Measurements from ENCODE around the gene CHPT1. TPM values are rescaled to one million over a fixed set of nuclear protein-coding genes. Genes with fewer than 3 reads are reported as not detected.

Gene CHPT1
- total RNA-seq, 4 donors from 2014 or later, result 47.3 to 130 (median 49.6) TPM

DNA sequence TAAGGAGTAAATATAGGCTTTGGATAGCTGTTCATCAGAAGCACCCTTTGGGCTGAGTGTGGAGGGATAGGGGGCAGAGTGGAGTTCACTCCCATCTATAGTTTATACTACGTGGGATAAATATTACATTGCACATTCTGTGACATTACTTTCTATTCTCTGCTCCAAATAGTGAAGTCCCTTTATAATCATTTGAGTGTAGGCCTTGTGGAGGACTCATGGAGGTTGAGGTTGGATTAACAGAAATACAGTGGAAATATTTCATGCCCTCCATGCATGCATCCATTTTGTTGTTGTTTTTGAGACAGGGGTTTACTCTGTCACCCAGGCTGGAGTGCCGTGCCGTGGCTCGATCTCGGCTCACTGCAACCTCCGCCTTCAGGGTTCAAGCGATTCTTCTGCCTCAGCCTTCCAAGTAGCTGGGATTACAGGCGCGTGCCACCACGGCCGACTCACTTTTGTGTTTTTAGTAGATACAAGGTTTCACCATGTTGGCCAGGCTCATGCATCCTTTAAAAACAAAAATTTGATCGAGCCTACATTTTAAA is 1.4 kb downstream of the CHPT1 start:
- WGBS, 2 donors (ENCODE audit: low coverage in 1 of 2), result 79% methylated on average over 9 of the region's 12 CpGs; no CpG with 5 or more reads in 1 of the 2 donors
- TF ChIP-seq, protein P1, sequence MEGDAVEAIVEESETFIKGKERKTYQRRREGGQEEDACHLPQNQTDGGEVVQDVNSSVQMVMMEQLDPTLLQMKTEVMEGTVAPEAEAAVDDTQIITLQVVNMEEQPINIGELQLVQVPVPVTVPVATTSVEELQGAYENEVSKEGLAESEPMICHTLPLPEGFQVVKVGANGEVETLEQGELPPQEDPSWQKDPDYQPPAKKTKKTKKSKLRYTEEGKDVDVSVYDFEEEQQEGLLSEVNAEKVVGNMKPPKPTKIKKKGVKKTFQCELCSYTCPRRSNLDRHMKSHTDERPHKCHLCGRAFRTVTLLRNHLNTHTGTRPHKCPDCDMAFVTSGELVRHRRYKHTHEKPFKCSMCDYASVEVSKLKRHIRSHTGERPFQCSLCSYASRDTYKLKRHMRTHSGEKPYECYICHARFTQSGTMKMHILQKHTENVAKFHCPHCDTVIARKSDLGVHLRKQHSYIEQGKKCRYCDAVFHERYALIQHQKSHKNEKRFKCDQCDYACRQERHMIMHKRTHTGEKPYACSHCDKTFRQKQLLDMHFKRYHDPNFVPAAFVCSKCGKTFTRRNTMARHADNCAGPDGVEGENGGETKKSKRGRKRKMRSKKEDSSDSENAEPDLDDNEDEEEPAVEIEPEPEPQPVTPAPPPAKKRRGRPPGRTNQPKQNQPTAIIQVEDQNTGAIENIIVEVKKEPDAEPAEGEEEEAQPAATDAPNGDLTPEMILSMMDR (IDR thresholded peaks at IDR 0.05), result peak in 1 of 4 experiments; percentile 33
- TF ChIP-seq POLR2AphosphoS5 (IDR thresholded peaks at IDR 0.05), result no peak
- no peak for ATAC-seq
- Histone ChIP-seq H3K9me3 (no peaks in the 10 kb centered on the region), H3K27me3 (no peaks in the 10 kb centered on the region), H3K27ac (peak overlapping the region; percentile 77 to 97 (median 96)), H3K4me3 (peak overlapping the region; percentile 74 to 75), H3K36me3 (no peaks in the 10 kb centered on the region), H3K4me1 (peaks cover 6 to 70% (median 30%) of the 10 kb centered on the region in 3 donors)

DNA sequence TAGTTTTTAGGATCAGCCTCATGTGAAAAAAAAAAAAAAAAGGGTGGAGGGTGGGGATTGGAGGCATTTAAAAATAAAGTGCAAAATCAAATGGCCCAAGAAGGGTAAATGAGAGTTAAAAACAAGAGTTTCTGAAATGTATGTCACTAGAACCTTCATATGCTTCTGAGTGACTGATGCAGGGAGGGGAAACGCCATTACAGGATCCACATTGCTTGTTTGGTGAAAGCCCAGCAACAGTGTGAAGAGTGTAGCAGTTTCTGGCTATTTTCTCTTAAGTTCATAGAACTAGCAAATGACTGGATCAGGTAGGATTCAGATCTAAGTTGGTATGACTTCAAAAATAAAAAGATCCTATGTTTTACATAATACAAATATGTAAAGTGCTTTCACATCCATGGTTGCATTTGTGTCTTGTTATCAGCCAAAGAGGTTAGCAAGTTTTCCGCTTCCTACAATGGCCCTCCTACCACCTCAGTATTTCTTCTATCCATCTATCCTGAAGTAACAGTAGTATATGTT is 2.9 kb downstream of the CHPT1 start:
- TF ChIP-seq, protein P1 (IDR thresholded peaks at IDR 0.05), result no peak
- TF ChIP-seq POLR2AphosphoS5 (IDR thresholded peaks at IDR 0.05), result no peak
- 87 to 93% methylated on average over 2 of the region's 2 CpGs for WGBS, 2 donors (ENCODE audit: low coverage in 1 of 2)
- ATAC-seq, result no peak
- Histone ChIP-seq H3K4me3 (peak overlapping the region in 1 of 2 donors; percentile 75), H3K9me3 (no peaks in the 10 kb centered on the region), H3K4me1 (peaks cover 6 to 69% (median 30%) of the 10 kb centered on the region in 3 donors), H3K36me3 (no peaks in the 10 kb centered on the region), H3K27me3 (no peaks in the 10 kb centered on the region), H3K27ac (peak overlapping the region in 3 of 4 donors; percentile 12 to 96 (median 49))

DNA sequence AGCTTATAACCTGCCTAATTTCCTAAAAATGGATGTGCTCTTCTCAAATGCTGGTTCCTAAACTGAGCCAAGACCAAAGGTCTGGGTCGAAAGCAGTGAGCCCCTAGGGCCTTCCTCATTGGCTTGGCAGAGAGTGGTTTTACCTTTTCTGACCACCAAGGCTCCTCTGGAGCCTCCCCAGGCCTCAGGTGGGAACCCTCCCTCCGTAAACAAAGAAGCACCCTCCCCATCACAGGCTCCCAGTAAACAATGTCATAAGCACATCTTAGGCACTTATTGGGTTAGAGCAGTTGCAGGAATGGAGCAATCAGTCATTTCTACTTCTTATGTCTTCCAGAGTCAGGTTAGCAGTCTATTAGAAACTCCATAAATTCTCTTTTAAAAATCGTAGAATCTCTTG is 6.0 kb downstream of the CHPT1 start:
- Histone ChIP-seq H3K4me3 (no peak overlapping the region), H3K4me1 (peaks cover 0 to 75% (median 23%) of the 10 kb centered on the region in 3 donors)

DNA sequence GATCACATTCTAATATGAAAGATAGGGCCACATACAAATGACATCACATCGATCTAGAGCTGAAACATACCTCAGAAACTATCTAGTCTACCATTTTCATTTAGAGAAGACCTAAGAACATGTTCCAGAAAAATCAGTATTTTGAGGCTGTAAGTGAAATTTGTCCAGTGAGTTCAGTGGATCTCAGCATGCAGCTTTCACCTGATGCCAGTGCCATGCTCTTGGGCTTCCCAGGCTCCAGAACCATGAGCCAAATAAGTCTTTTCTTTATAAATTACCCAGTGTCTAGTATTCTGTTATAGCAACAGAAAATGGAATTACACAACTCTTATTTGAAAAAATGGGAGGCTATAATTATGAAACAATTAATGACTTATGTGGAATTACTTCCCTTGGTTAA is 9.0 kb downstream of the CHPT1 start:
- ATAC-seq, result no peak
- WGBS, 2 donors (ENCODE audit: low coverage in 1 of 2), result 95% methylated on average over 1 of the region's 1 CpG; no CpG with 5 or more reads in 1 of the 2 donors
- H3K9me3 ChIP-seq, result no peaks in the 10 kb centered on the region
- H3K27ac ChIP-seq, result no peak overlapping the region
- no peak for TF ChIP-seq EP300 (IDR thresholded peaks at IDR 0.05)
- TF ChIP-seq POLR2A (IDR thresholded peaks at IDR 0.05), result no peak
- H3K27me3 ChIP-seq, result no peaks in the 10 kb centered on the region
- H3K4me1 ChIP-seq, result peaks cover 0 to 61% (median 12%) of the 10 kb centered on the region in 3 donors
- H3K36me3 ChIP-seq, result no peaks in the 10 kb centered on the region
- H3K4me3 ChIP-seq, result no peak overlapping the region

More for the DNA sequence above, 6.0 kb downstream of the CHPT1 start:
- Histone ChIP-seq H3K36me3 (no peaks in the 10 kb centered on the region), H3K27me3 (no peaks in the 10 kb centered on the region), H3K27ac (no peak overlapping the region), H3K9me3 (no peaks in the 10 kb centered on the region)
- WGBS, 2 donors (ENCODE audit: low coverage in 1 of 2), result 81 to 85% methylated on average over 2 to 3 of the region's 3 CpGs
- ATAC-seq, result no peak
- TF ChIP-seq POLR2AphosphoS5 (IDR thresholded peaks at IDR 0.05) (no peak), EP300 (IDR thresholded peaks at IDR 0.05) (no peak), POLR2A (IDR thresholded peaks at IDR 0.05) (no peak)
- TF ChIP-seq, protein P1 (IDR thresholded peaks at IDR 0.05), result no peak

DNA sequence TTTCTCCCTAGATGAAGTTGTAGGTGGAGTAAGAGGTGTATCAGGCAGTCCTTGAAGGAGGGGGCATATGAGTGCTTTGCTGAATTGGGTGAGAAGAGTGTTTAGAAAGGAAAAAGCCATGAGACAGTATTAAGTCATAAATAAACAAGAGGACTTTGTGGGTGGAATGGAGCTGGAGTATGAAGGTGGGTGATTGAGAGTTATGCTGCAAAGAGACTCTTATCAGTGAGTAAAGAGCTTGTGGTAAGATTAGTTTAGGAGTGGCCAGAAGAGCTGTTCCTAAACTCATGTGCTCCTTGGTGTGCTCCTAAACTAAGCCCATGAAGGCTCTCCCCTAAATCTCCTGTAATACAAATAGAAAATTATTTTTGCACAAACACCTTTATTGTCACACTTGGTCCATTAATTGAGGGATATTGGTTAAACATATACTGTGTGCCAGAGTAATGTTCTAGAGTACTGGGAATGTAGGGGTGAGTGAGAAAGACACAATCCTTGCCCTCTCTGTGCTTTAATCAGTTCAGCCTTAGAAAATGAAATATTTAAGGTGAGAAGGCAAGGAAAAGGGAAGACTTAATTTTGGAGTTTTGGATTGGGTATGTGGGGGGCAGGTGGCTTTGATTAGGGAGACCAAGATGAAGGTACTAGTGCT is 9.8 kb downstream of the CHPT1 start:
- Histone ChIP-seq H3K4me3 (no peak overlapping the region), H3K9me3 (no peaks in the 10 kb centered on the region), H3K4me1 (peaks cover 0 to 57% (median 12%) of the 10 kb centered on the region in 3 donors), H3K36me3 (no peaks in the 10 kb centered on the region), H3K27me3 (no peaks in the 10 kb centered on the region), H3K27ac (no peak overlapping the region)
- ATAC-seq, result no peak
- TF ChIP-seq, protein P1 (IDR thresholded peaks at IDR 0.05), result no peak
- TF ChIP-seq POLR2A (IDR thresholded peaks at IDR 0.05), result no peak
- TF ChIP-seq EP300 (IDR thresholded peaks at IDR 0.05), result no peak
- no peak for TF ChIP-seq POLR2AphosphoS5 (IDR thresholded peaks at IDR 0.05)

Measured in gastroesophageal sphincter (tissue), 4 donors.